Psoas muscle (tissue), 8 donors: ENCODE results near the gene MAGOHB. TPM values are rescaled to one million over a fixed set of nuclear protein-coding genes. Genes with fewer than 3 reads are reported as not detected.

ENCODE experiments used
- ATAC-seq, 4 donors: fragments of 200-7000 bp; cut with Tn5 transposase; one replicate each; pipeline ENCODE4 v1.9.1; 2020; ENCODE audit warnings: moderate library complexity in 3 of 4, mild to moderate bottlenecking in 2 of 4
- DNase-seq, 2 donors: peaks; one replicate each; pipeline ENCODE4 v3.0.0-alpha.2; 2020
- H3K27ac ChIP-seq: fragments of 200-600 bp; one replicate; pipeline ENCODE4 v1.8.0; 2022
- H3K27me3 ChIP-seq, 3 donors: fragments of 200-600 bp in 1 of 3; one replicate each; pipeline versions ENCODE4 v1.6.1 to v1.8.0; 2013 to 2022; ENCODE audit warnings: low read length in 2 of 3, mild to moderate bottlenecking in 2 of 3, moderate library complexity in 1 of 3; ENCODE audit not compliant: insufficient read depth in 3 of 3
- H3K36me3 ChIP-seq, 2 donors: fragments of 200-600 bp in 1 of 2; one replicate each; pipeline versions ENCODE4 v1.6.1 to v1.8.0; 2013 to 2022; ENCODE audit warnings: low read depth in 1 of 2, mild to moderate bottlenecking in 1 of 2, moderate library complexity in 1 of 2; ENCODE audit not compliant: insufficient read depth in 1 of 2
- H3K4me1 ChIP-seq: fragments of 200-600 bp; one replicate; pipeline ENCODE4 v1.8.0; 2022
- H3K4me3 ChIP-seq: fragments of 200-600 bp; one replicate; pipeline ENCODE4 v1.8.0; 2022; ENCODE audit warnings: mild to moderate bottlenecking
- H3K9me3 ChIP-seq: fragments of 200-600 bp; one replicate; pipeline ENCODE4 v1.8.0; 2022
- CTCF ChIP-seq: fragments of 200-600 bp; IDR thresholded peaks from one replicate; pipeline ENCODE4 v1.8.0; 2022; ENCODE audit warnings: antibody characterized with exemption
- WGBS, 3 donors: extraction: QIAGEN DNeasy Blood & Tissue Kit; methylation state at CpG; one replicate each; pipeline versions ENCODE4 v1.1.6 to v1.1.7; 2013; 5-methylcytosine and 5-hydroxymethylcytosine counted together
- intact Hi-C, 2 donors: fragments of 100-400 bp; cut with DNase I; formaldehyde crosslinking; loops; one replicate each; pipeline versions ENCODE4 v1.11.0 to v1.14.2; 2022
- polyA plus RNA-seq, 3 donors: library from polyadenylated mRNA; stranded (reverse); fragments of 200-250 nt; gene quantifications; one replicate each; pipeline ENCODE4 v1.2.3, GENCODE V29; 2013
- total RNA-seq, 4 donors: library from RNA; stranded (reverse); fragmentation: NEBNext Ultra II Directional in 2 of 4; extraction: Animal tissue kit (Norgen Biotek cat#: 25700) in 2 of 4; gene quantifications; one replicate each; pipeline versions ENCODE4 v1.2.1 to v1.2.4, GENCODE V29; 2021 to 2023
- donor health status: healthy with polysubstance abuse.
- donor health status: DM: no; HTN: no; CAD: no; lungs with moderate emphysema.
- donor health status: Bipolar disorder and iron deficiency.
- donor health status: healthy.
- donor health status: DM: yes; HTN: yes; CAD: no.
- donor health status: DM: no; HTN: no; CAD: no.
- donor health status: DM: no; HTN: no; CAD: no.
- donor health status: DM: yes; HTN: yes; CAD: no.

Gene MAGOHB
- total and polyA plus RNA-seq, 7 donors = 4.0 to 9.7 (median 7.2) TPM

GRCh38 chr12:10636124-10636523 is 22.7 kb upstream of the MAGOHB start:
- H3K27me3 ChIP-seq = peaks cover 0 to 4% (median 0%) of the 10 kb centered on the region in 3 donors
- DNase-seq (no peak), ATAC-seq (no peak)
- 88 to 91% (median 90%) methylated on average over 3 of the region's 3 CpGs for WGBS, 3 donors
- H3K4me3 ChIP-seq = no peak overlapping the region
- H3K9me3 ChIP-seq = no peaks in the 10 kb centered on the region
- TF ChIP-seq CTCF = no peak
- intact Hi-C loops = no loop called here
- no peak overlapping the region for H3K27ac ChIP-seq
- H3K36me3 ChIP-seq = no peaks in the 10 kb centered on the region
- no peaks in the 10 kb centered on the region for H3K4me1 ChIP-seq

- Histone ChIP-seq H3K36me3 (no peaks in the 10 kb centered on the region), H3K27ac (no peak overlapping the region), H3K27me3 (peaks cover 0 to 4% (median 0%) of the 10 kb centered on the region in 3 donors), H3K4me3 (no peak overlapping the region), H3K9me3 (no peaks in the 10 kb centered on the region), H3K4me1 (no peaks in the 10 kb centered on the region)
- DNase-seq (no peak), ATAC-seq (no peak)
- intact Hi-C loops = no loop called here
- no peak for TF ChIP-seq CTCF
- 70 to 78% (median 75%) methylated on average over 2 of the region's 2 CpGs for WGBS, 3 donors
Observed at GRCh38 chr12:10635306-10635705, 21.9 kb upstream of the MAGOHB start.

- WGBS, 3 donors = 58 to 66% (median 59%) methylated on average over 5 of the region's 5 CpGs
- Histone ChIP-seq H3K27ac (no peak overlapping the region), H3K27me3 (peaks cover 0 to 4% (median 0%) of the 10 kb centered on the region in 3 donors), H3K9me3 (no peaks in the 10 kb centered on the region), H3K4me3 (no peak overlapping the region), H3K4me1 (no peaks in the 10 kb centered on the region), H3K36me3 (no peaks in the 10 kb centered on the region)
- DNase-seq (no peak), ATAC-seq (no peak)
- intact Hi-C loops = no loop called here
- no peak for TF ChIP-seq CTCF
Observed at GRCh38 chr12:10634427-10634826, 21.0 kb upstream of the MAGOHB start.

- WGBS, 3 donors = 77 to 80% (median 79%) methylated on average over 3 of the region's 3 CpGs
- ATAC-seq (no peak), DNase-seq (no peak)
- Histone ChIP-seq H3K27me3 (peaks cover 0 to 4% (median 0%) of the 10 kb centered on the region in 3 donors), H3K36me3 (no peaks in the 10 kb centered on the region), H3K27ac (no peak overlapping the region), H3K9me3 (no peaks in the 10 kb centered on the region), H3K4me1 (no peaks in the 10 kb centered on the region), H3K4me3 (no peak overlapping the region)
- intact Hi-C loops = no loop called here
- TF ChIP-seq CTCF = no peak
Observed at GRCh38 chr12:10633541-10633940, 20.1 kb upstream of the MAGOHB start.

- DNase-seq = no peak
- H3K36me3 ChIP-seq = no peaks in the 10 kb centered on the region
- intact Hi-C loops = no loop called here
- TF ChIP-seq CTCF = no peak
- no peaks in the 10 kb centered on the region for H3K9me3 ChIP-seq
- H3K4me3 ChIP-seq = no peak overlapping the region
- ATAC-seq = no peak
- H3K4me1 ChIP-seq = no peaks in the 10 kb centered on the region
- H3K27me3 ChIP-seq = peaks cover 0 to 4% (median 0%) of the 10 kb centered on the region in 3 donors
- H3K27ac ChIP-seq = no peak overlapping the region
Observed at GRCh38 chr12:10632226-10632625, 18.8 kb upstream of the MAGOHB start.
